Lower leg skin (tissue), 3 donors: Measurements from ENCODE around the gene FNDC3B.

ENCODE experiments used
- CTCF ChIP-seq, 3 donors: fragments of 450-650 bp; IDR thresholded peaks; one replicate each; pipeline ENCODE4 v1.5.1; 2016; ENCODE audit warnings: antibody characterized with exemption in 3 of 3, mild to moderate bottlenecking in 3 of 3, moderate library complexity in 2 of 3
- POLR2A ChIP-seq, 2 donors: fragments of 450-650 bp; IDR thresholded peaks; one replicate each; pipeline ENCODE4 v1.6.1; 2016 to 2017; ENCODE audit warnings: antibody characterized with exemption in 2 of 2, mild to moderate bottlenecking in 1 of 2, moderate library complexity in 1 of 2

GRCh38 chr3:172106989-172107388, 67.6 kb downstream of the FNDC3B start:
- TF ChIP-seq CTCF (IDR thresholded peaks at IDR 0.05) (no peak), POLR2A (IDR thresholded peaks at IDR 0.05) (no peak)
